ENCODE measurements around the gene STK4. TPM values are rescaled to one million over a fixed set of nuclear protein-coding genes. Genes with fewer than 3 reads are reported as not detected.

Gene STK4
- total RNA-seq, 1 experiment from 2014 or later = 41.2 TPM

GRCh38 chr20:45052698-45053429 lies 86.6 kb downstream of the STK4 start:
- H3K36me3 Mint-ChIP-seq = no peaks in the 10 kb centered on the region
- H3K27me3 Mint-ChIP-seq (ENCODE audit: low read depth) = no peaks in the 10 kb centered on the region
- ChIA-PET POLR2A (interaction anchor here (0.6 kb wide), 1 partner anchor 40 kb away, joined by 3 read pairs; no protein-coding TSS in a partner anchor), CTCF (interaction anchor here (0.5 to 5.1 kb wide), 4 partner anchors 9 to 266 kb away, joined by 3 to 37 read pairs (median 4); no protein-coding TSS in a partner anchor)
- DNase-seq (ENCODE audit: low spot score) (no peak), ATAC-seq (no peak)
- peaks cover 30% of the 10 kb centered on the region for H3K4me1 Mint-ChIP-seq
- H3K9me3 Mint-ChIP-seq = no peaks in the 10 kb centered on the region
- no peak overlapping the region for H3K4me3 Mint-ChIP-seq
- peak overlapping the region; percentile 51; the same call in 1 of the 2 replicates for H3K27ac Mint-ChIP-seq
- TF ChIP-seq MLX (CRISPR knock-in tag; IDR thresholded peaks at IDR 0.05) (no peak), TP53 (CRISPR knock-in tag; IDR thresholded peaks at IDR 0.05) (no peak), IRF2 (CRISPR knock-in tag; IDR thresholded peaks at IDR 0.05; ENCODE audit: borderline replicate concordance, low read depth) (no peak), E2F4 (CRISPR knock-in tag; IDR thresholded peaks at IDR 0.05; ENCODE audit: borderline replicate concordance, low read depth) (no peak), CREM (CRISPR knock-in tag; IDR thresholded peaks at IDR 0.05) (no peak), TEAD4 (CRISPR knock-in tag; IDR thresholded peaks at IDR 0.05) (no peak), MAX (CRISPR knock-in tag; IDR thresholded peaks at IDR 0.05) (no peak), ZBTB21 (CRISPR knock-in tag; IDR thresholded peaks at IDR 0.05; ENCODE audit: borderline replicate concordance) (no peak), ATF3 (CRISPR knock-in tag; conservative IDR thresholded peaks at IDR 0.05) (no peak), SMAD4 (CRISPR knock-in tag; IDR thresholded peaks at IDR 0.05) (no peak), ZNF396 (CRISPR knock-in tag; IDR thresholded peaks at IDR 0.05; ENCODE audit: borderline replicate concordance) (no peak), ZNF425 (CRISPR knock-in tag; conservative IDR thresholded peaks at IDR 0.05) (no peak), USF2 (CRISPR knock-in tag; IDR thresholded peaks at IDR 0.05) (no peak), ZMAT4 (CRISPR knock-in tag; IDR thresholded peaks at IDR 0.05) (no peak), ATF2 (CRISPR knock-in tag; IDR thresholded peaks at IDR 0.05; ENCODE audit: borderline replicate concordance, low read depth) (no peak), SMAD3 (CRISPR knock-in tag; IDR thresholded peaks at IDR 0.05; ENCODE audit: borderline replicate concordance) (no peak), AFF4 (CRISPR knock-in tag; IDR thresholded peaks at IDR 0.05; ENCODE audit: borderline replicate concordance) (no peak), TEAD1 (CRISPR knock-in tag; IDR thresholded peaks at IDR 0.05) (no peak), ZNF281 (CRISPR knock-in tag; IDR thresholded peaks at IDR 0.05) (no peak), TCF7 (CRISPR knock-in tag; IDR thresholded peaks at IDR 0.05; ENCODE audit: low read depth) (no peak)
